ENCODE data around the gene COL11A2.

DNA sequence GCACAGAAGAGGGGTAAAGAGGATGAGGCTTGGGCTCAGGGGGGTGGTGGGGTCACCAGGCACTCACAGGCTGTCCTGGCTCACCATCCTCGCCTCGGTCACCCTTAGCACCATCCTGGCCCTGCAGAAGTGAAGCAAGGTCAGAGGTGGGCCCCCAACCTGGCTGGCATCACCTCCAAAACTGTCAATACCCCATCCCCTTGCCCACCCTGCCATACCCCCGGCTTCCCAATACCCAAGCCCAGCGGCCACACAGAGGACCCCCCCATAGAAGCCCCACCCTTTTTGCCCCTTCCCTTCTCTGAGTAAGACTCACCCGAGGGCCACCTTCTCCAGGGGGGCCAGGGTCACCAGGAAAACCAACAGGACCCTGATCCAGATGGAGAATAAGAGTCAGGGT lies 23.6 kb downstream of the COL11A2 start:
- TF ChIP-seq, protein P1, sequence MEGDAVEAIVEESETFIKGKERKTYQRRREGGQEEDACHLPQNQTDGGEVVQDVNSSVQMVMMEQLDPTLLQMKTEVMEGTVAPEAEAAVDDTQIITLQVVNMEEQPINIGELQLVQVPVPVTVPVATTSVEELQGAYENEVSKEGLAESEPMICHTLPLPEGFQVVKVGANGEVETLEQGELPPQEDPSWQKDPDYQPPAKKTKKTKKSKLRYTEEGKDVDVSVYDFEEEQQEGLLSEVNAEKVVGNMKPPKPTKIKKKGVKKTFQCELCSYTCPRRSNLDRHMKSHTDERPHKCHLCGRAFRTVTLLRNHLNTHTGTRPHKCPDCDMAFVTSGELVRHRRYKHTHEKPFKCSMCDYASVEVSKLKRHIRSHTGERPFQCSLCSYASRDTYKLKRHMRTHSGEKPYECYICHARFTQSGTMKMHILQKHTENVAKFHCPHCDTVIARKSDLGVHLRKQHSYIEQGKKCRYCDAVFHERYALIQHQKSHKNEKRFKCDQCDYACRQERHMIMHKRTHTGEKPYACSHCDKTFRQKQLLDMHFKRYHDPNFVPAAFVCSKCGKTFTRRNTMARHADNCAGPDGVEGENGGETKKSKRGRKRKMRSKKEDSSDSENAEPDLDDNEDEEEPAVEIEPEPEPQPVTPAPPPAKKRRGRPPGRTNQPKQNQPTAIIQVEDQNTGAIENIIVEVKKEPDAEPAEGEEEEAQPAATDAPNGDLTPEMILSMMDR (IDR thresholded peaks at IDR 0.05), result no peak
- no peak for TF ChIP-seq POLR2A (IDR thresholded peaks at IDR 0.05)

Data from lower leg skin (tissue), 3 donors.